GM18858 (cell line): ENCODE measurements around the gene DAGLA.

Experiments used
- ATAC-seq: cut with Tn5 transposase; IDR thresholded peaks from one replicate; pipeline ENCODE4 v1.9.1; 2021; ENCODE audit not compliant: unreplicated experiment

DAGLA gene

DNA sequence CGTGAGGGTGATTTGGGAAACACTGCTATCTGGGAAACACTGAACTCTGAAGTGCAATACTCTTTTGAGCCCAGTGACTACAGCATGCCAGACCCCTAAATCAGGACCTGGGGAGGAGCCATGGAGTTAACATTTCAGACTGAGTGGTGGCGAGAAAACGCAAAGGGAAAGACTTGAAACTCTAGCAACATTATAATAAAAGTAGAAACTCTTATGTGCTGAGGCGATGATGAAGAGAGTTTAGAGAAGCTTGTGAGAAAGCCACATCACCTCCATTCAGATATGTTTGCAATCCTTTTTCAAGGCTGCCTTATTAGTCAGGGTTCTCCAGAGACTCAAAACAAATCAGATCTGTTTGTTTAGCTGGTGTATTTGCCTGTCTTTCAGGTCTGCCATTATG is 114.4 kb downstream of the DAGLA start:
- no peak for ATAC-seq

DNA sequence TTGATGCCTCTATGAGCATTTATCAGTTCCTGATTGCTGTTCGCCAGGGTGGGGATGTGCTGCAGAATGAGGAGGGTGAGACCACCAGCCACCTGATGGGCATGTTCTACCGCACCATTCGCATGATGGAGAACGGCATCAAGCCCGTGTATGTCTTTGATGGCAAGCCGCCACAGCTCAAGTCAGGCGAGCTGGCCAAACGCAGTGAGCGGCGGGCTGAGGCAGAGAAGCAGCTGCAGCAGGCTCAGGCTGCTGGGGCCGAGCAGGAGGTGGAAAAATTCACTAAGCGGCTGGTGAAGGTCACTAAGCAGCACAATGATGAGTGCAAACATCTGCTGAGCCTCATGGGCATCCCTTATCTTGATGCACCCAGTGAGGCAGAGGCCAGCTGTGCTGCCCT is 115.3 kb downstream of the DAGLA start:
- no peak for ATAC-seq

DNA sequence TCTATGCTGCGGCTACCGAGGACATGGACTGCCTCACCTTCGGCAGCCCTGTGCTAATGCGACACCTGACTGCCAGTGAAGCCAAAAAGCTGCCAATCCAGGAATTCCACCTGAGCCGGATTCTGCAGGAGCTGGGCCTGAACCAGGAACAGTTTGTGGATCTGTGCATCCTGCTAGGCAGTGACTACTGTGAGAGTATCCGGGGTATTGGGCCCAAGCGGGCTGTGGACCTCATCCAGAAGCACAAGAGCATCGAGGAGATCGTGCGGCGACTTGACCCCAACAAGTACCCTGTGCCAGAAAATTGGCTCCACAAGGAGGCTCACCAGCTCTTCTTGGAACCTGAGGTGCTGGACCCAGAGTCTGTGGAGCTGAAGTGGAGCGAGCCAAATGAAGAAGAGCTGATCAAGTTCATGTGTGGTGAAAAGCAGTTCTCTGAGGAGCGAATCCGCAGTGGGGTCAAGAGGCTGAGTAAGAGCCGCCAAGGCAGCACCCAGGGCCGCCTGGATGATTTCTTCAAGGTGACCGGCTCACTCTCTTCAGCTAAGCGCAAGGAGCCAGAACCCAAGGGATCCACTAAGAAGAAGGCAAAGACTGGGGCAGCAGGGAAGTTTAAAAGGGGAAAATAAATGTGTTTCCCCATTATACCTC is 115.8 kb downstream of the DAGLA start:
- no peak for ATAC-seq
